NT2/D1 (cell line): Measurements from ENCODE around the gene RGMA.

ENCODE experiments used
- SUZ12 ChIP-seq: IDR thresholded peaks from 2 replicates; pipeline ENCODE4 v1.6.1; 2011; ENCODE audit not compliant: insufficient read length, insufficient read depth; ENCODE audit errors: extremely low read depth
- YY1 ChIP-seq: IDR thresholded peaks from 2 replicates; pipeline ENCODE4 v1.6.1; 2011; ENCODE audit not compliant: insufficient read length, insufficient read depth
- ZNF274 ChIP-seq: IDR thresholded peaks from 2 replicates; pipeline ENCODE4 v1.6.1; 2011; ENCODE audit warnings: mild to moderate bottlenecking, low read depth, low read length

GRCh38 chr15:93005133-93005532 is 83.9 kb downstream of the RGMA start:
- no peak for TF ChIP-seq SUZ12
- no peak for TF ChIP-seq YY1
- no peak for TF ChIP-seq ZNF274
